H9 (cell line): ENCODE results near the gene CRYBA1. TPM values are rescaled to one million over a fixed set of nuclear protein-coding genes. Genes with fewer than 3 reads are reported as not detected.
"Not testable (repeated sequence)": the region's sequence is repeated elsewhere in the genome, so short reads cannot be mapped to it uniquely, and the experiment has no call there.

Source experiments
- DNase-seq: peaks from one replicate; pipeline ENCODE4 v3.0.0-alpha.2; 2017
- H2AFZ ChIP-seq: one replicate; pipeline ENCODE4 v1.6.1; 2013; ENCODE audit warnings: mild to moderate bottlenecking, low read length, control low read depth, moderate library complexity
- H2AK5ac ChIP-seq: 2 replicates; pipeline ENCODE4 v1.6.1; 2013; ENCODE audit warnings: low read length, control low read depth, mixed read lengths; ENCODE audit not compliant: insufficient read length
- H2BK120ac ChIP-seq: one replicate; pipeline ENCODE4 v1.6.1; 2013; ENCODE audit warnings: low read depth, mild to moderate bottlenecking, low read length, control low read depth, inconsistent platforms; ENCODE audit not compliant: poor library complexity, severe bottlenecking
- H2BK12ac ChIP-seq: 2 replicates; pipeline ENCODE4 v1.6.1; 2013; ENCODE audit warnings: low read length, control low read depth, mixed read lengths, low read depth; ENCODE audit not compliant: insufficient read length
- H2BK15ac ChIP-seq: 2 replicates; pipeline ENCODE4 v1.6.1; 2013; ENCODE audit warnings: low read depth, low read length, control low read depth
- H2BK20ac ChIP-seq: one replicate; pipeline ENCODE4 v1.6.1; 2013; ENCODE audit warnings: low read depth, mild to moderate bottlenecking, low read length, control low read depth, inconsistent platforms; ENCODE audit not compliant: poor library complexity, severe bottlenecking
- H2BK5ac ChIP-seq: 2 replicates; pipeline ENCODE4 v1.6.1; 2013; ENCODE audit warnings: low read length, control low read depth, mixed read lengths; ENCODE audit not compliant: insufficient read length
- H3K14ac ChIP-seq: 2 replicates; pipeline ENCODE4 v1.6.1; 2013; ENCODE audit warnings: low read length, control low read depth; ENCODE audit not compliant: insufficient read depth
- H3K18ac ChIP-seq: 2 replicates; pipeline ENCODE4 v1.6.1; 2013; ENCODE audit warnings: low read depth, mild to moderate bottlenecking, mixed read lengths, low read length, control low read depth; ENCODE audit not compliant: insufficient read length
- H3K23ac ChIP-seq: 2 replicates; pipeline ENCODE4 v1.6.1; 2013; ENCODE audit warnings: low read length, control low read depth, mixed read lengths, low read depth; ENCODE audit not compliant: insufficient read length
- H3K23me2 ChIP-seq: 2 replicates; pipeline ENCODE4 v1.6.1; 2013; ENCODE audit warnings: low read depth, mild to moderate bottlenecking, mixed read lengths, low read length, control low read depth; ENCODE audit not compliant: insufficient read length, poor library complexity, severe bottlenecking
- H3K27ac ChIP-seq: 2 replicates; pipeline ENCODE4 v1.5.1; 2013; ENCODE audit warnings: low read length, control low read depth, mixed read lengths, low read depth; ENCODE audit not compliant: insufficient read length
- H3K27me3 ChIP-seq: 2 replicates; pipeline ENCODE4 v1.6.1; 2013; ENCODE audit warnings: low read length, control low read depth, inconsistent platforms; ENCODE audit not compliant: insufficient read depth
- H3K4ac ChIP-seq: 2 replicates; pipeline ENCODE4 v1.6.1; 2013; ENCODE audit warnings: low read depth, mild to moderate bottlenecking, control low read depth, inconsistent platforms, low read length, moderate library complexity
- H3K4me1 ChIP-seq: 2 replicates; pipeline ENCODE4 v1.6.1; 2013; ENCODE audit warnings: low read length, control low read depth, inconsistent platforms; ENCODE audit not compliant: insufficient read depth
- H3K4me2 ChIP-seq: 2 replicates; pipeline ENCODE4 v1.6.1; 2013; ENCODE audit warnings: low read length, control low read depth, mixed read lengths; ENCODE audit not compliant: insufficient read length, insufficient read depth
- H3K56ac ChIP-seq: 2 replicates; pipeline ENCODE4 v1.6.1; 2013; ENCODE audit warnings: low read depth, mild to moderate bottlenecking, mixed read lengths, low read length, control low read depth; ENCODE audit not compliant: insufficient read length
- H3K79me1 ChIP-seq: 2 replicates; pipeline ENCODE4 v1.6.1; 2013; ENCODE audit warnings: low read depth, mild to moderate bottlenecking, moderate library complexity, low read length, control low read depth, inconsistent platforms; ENCODE audit not compliant: insufficient read depth, poor library complexity, severe bottlenecking
- H3K79me2 ChIP-seq: 2 replicates; pipeline ENCODE4 v1.6.1; 2013; ENCODE audit warnings: low read length, control low read depth, inconsistent platforms; ENCODE audit not compliant: insufficient read depth
- H3K9ac ChIP-seq: 2 replicates; pipeline ENCODE4 v1.6.1; 2013; ENCODE audit warnings: low read length, control low read depth, mixed read lengths; ENCODE audit not compliant: insufficient read length; ENCODE audit errors: extremely low read depth
- H3K9me3 ChIP-seq: one replicate; pipeline ENCODE4 v1.6.1; 2013; ENCODE audit warnings: low read depth, low read length, inconsistent platforms; ENCODE audit not compliant: control insufficient read depth
- H3T11ph ChIP-seq: one replicate; pipeline ENCODE4 v1.6.1; 2013; ENCODE audit warnings: mild to moderate bottlenecking, low read length, control low read depth, inconsistent platforms
- H4K20me1 ChIP-seq: one replicate; pipeline ENCODE4 v1.6.1; 2013; ENCODE audit not compliant: control insufficient read depth, insufficient read length, insufficient read depth
- H4K5ac ChIP-seq: 2 replicates; pipeline ENCODE4 v1.6.1; 2013; ENCODE audit warnings: low read depth, mild to moderate bottlenecking, mixed read lengths, low read length, control low read depth; ENCODE audit not compliant: insufficient read length
- H4K8ac ChIP-seq: replicated peaks from 2 replicates; pipeline ENCODE4 v1.6.1; 2013; ENCODE audit warnings: low read length, control low read depth, mixed read lengths, low read depth; ENCODE audit not compliant: insufficient read length
- H4K91ac ChIP-seq: 2 replicates; pipeline ENCODE4 v1.6.1; 2013; ENCODE audit warnings: low read depth, mild to moderate bottlenecking, moderate library complexity, mixed read lengths, low read length, control low read depth; ENCODE audit not compliant: insufficient read length
- H3K27ac Mint-ChIP-seq, 3 experiments: 2 replicates in 2 of 3; 3 replicates in 1 of 3; pipeline ENCODE4 v1.8.0; 2020 to 2021; ENCODE audit warnings: mixed read lengths in 3 of 3, mild to moderate bottlenecking in 1 of 3, moderate library complexity in 1 of 3
- H3K27me3 Mint-ChIP-seq: 2 replicates; pipeline ENCODE4 v1.8.0; 2021; ENCODE audit warnings: low read depth, mild to moderate bottlenecking, moderate library complexity, mixed read lengths
- H3K36me3 Mint-ChIP-seq, 3 experiments: 2 replicates in 2 of 3; 3 replicates in 1 of 3; pipeline ENCODE4 v1.8.0; 2020 to 2021; ENCODE audit warnings: low read depth in 3 of 3, mixed read lengths in 3 of 3; ENCODE audit not compliant: insufficient read depth in 1 of 3
- H3K4me1 Mint-ChIP-seq, 2 experiments: 2 replicates each; pipeline ENCODE4 v1.8.0; 2020; ENCODE audit warnings: mixed read lengths in 2 of 2
- H3K4me3 Mint-ChIP-seq, 2 experiments: 2 replicates in 1 of 2; 3 replicates in 1 of 2; pipeline ENCODE4 v1.8.0; 2020 to 2021; ENCODE audit warnings: mild to moderate bottlenecking in 2 of 2, mixed read lengths in 2 of 2, moderate library complexity in 1 of 2
- H3K9me3 Mint-ChIP-seq, 2 experiments: 2 replicates in 1 of 2; 3 replicates in 1 of 2; pipeline ENCODE4 v1.8.0; 2020; ENCODE audit warnings: mild to moderate bottlenecking in 2 of 2, mixed read lengths in 2 of 2, moderate library complexity in 1 of 2
- WGBS: extraction: QIAGEN DNeasy Blood & Tissue Kit; methylation state at CpG from one replicate; pipeline ENCODE4 v1.1.7; 2013; ENCODE audit warnings: missing lambda C conversion rate, low lambda C conversion rate, mixed read lengths; ENCODE audit not compliant: insufficient read length; ENCODE audit errors: extremely low coverage; 5-methylcytosine and 5-hydroxymethylcytosine counted together
- total RNA-seq: library from RNA; stranded (reverse); gene quantifications from 2 replicates; pipeline ENCODE4 v1.2.1, GENCODE V29; 2021
- TF ChIP-seq, protein P1 (sequence below): fragments of 200-600 bp; sonication (generic); conservative IDR thresholded peaks from 3 replicates; pipeline ENCODE4 v1.8.0; 2021; ENCODE audit warnings: antibody characterized with exemption, mild to moderate bottlenecking

The CRYBA1 gene
- total RNA-seq, 1 experiment from 2014 or later, result not detected

DNA sequence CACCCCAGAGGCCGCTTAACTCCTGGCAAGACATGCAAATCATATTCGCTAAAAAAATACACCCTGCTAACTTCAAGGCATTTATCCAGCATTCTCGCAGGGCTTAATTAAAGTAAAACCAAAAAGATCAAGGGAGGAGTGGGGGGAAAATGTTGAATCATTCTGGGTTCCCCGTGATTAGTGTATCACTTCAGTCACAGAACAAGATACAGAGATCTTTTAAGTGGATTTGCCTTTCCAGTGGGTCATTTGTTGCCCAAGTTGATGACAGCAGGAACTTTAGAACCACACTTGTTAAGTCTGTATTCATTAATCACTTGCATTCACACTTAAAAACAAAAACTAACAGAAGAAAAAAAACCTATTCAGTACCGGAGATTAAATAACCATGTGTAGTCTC is 17.3 kb downstream of the CRYBA1 start:
- H3K9me3 Mint-ChIP-seq, result no peaks in the 10 kb centered on the region
- Histone ChIP-seq H3K23me2 (no peaks in the 10 kb centered on the region), H3K27ac (no peak overlapping the region), H4K8ac (no peak overlapping the region), H3K9me3 (no peaks in the 10 kb centered on the region), H4K5ac (no peak overlapping the region), H3K4me2 (no peak overlapping the region), H4K91ac (no peak overlapping the region), H3K4ac (no peak overlapping the region), H2BK12ac (no peak overlapping the region), H3K14ac (no peak overlapping the region), H2BK5ac (no peak overlapping the region), H4K20me1 (no peaks in the 10 kb centered on the region), H3K79me1 (peaks cover 6% of the 10 kb centered on the region), H2AK5ac (no peak overlapping the region), H3K23ac (no peak overlapping the region), H3K4me1 (0 out of 2 replicates have a peak, but pooled peaks cover 2% of the 10 kb centered on the region), H3K9ac (no peak overlapping the region), H3K18ac (no peak overlapping the region), H3K79me2 (no peaks in the 10 kb centered on the region; the same call in 1 of the 2 replicates), H2AFZ (no peak overlapping the region), H2BK20ac (no peak overlapping the region), H3K56ac (no peak overlapping the region), H2BK120ac (no peak overlapping the region), H3K27me3 (no peaks in the 10 kb centered on the region), H3T11ph (no peak overlapping the region), H2BK15ac (no peak overlapping the region)
- DNase-seq, result no peak
- no peaks in the 10 kb centered on the region for H3K27me3 Mint-ChIP-seq
- H3K4me1 Mint-ChIP-seq, result no peaks in the 10 kb centered on the region; a peak in 2 of 4 replicates
- H3K27ac Mint-ChIP-seq, result no peak overlapping the region; a peak in 1 of 7 replicates
- TF ChIP-seq, protein P1, sequence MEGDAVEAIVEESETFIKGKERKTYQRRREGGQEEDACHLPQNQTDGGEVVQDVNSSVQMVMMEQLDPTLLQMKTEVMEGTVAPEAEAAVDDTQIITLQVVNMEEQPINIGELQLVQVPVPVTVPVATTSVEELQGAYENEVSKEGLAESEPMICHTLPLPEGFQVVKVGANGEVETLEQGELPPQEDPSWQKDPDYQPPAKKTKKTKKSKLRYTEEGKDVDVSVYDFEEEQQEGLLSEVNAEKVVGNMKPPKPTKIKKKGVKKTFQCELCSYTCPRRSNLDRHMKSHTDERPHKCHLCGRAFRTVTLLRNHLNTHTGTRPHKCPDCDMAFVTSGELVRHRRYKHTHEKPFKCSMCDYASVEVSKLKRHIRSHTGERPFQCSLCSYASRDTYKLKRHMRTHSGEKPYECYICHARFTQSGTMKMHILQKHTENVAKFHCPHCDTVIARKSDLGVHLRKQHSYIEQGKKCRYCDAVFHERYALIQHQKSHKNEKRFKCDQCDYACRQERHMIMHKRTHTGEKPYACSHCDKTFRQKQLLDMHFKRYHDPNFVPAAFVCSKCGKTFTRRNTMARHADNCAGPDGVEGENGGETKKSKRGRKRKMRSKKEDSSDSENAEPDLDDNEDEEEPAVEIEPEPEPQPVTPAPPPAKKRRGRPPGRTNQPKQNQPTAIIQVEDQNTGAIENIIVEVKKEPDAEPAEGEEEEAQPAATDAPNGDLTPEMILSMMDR, result no peak
- H3K36me3 Mint-ChIP-seq, result peaks cover 37 to 88% (median 69%) of the 10 kb centered on the region in 3 experiments; a peak in 6 of 7 replicates
- WGBS, result no CpG with 5 or more reads among the region's 5 CpGs
- no peak overlapping the region for H3K4me3 Mint-ChIP-seq

DNA sequence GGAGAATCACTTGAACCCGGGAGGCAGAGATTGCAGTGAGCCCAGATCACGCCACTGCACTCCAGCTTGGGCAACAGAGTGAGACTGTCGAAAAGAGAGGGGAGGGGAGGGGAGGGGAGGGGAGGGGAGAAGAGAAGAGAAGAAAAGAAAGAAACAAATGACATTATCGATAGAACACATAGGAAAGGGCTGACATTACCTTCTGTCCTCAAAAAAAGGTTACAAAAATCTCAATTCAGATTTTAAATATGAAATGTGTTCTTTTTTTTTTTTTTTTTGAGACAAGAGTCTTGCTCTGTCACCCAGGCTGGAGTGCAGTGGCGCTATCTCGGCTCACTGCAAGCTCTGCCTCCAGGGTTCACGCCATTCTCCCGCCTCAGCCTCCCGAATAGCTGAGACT is 25.3 kb downstream of the CRYBA1 start:
- not testable (repeated sequence) for H3K27me3 Mint-ChIP-seq, H3K14ac ChIP-seq
- WGBS, result no CpG with 5 or more reads among the region's 9 CpGs

More for the DNA sequence above, 25.3 kb downstream of the CRYBA1 start:
- H3K79me2 ChIP-seq, result peaks cover 28% of the 10 kb centered on the region; the same call in 1 of the 2 replicates
- H2BK15ac ChIP-seq, H3K4me2 ChIP-seq, H2BK12ac ChIP-seq, H3K79me1 ChIP-seq, H3K4ac ChIP-seq, H3K27me3 ChIP-seq, H4K20me1 ChIP-seq, H3K9me3 ChIP-seq, H3K9me3 Mint-ChIP-seq, H3T11ph ChIP-seq, H2AK5ac ChIP-seq, H2AFZ ChIP-seq, H3K4me1 ChIP-seq, H3K27ac ChIP-seq, H3K23me2 ChIP-seq, H3K27ac Mint-ChIP-seq, H4K8ac ChIP-seq, H2BK20ac ChIP-seq, H2BK5ac ChIP-seq, H4K5ac ChIP-seq, H3K18ac ChIP-seq, DNase-seq, H2BK120ac ChIP-seq, H3K56ac ChIP-seq, H3K9ac ChIP-seq, H3K4me3 Mint-ChIP-seq, H4K91ac ChIP-seq, H3K23ac ChIP-seq: not testable (repeated sequence)
- Mint-ChIP-seq H3K4me1 (peaks cover 13 to 15% of the 10 kb centered on the region in 2 experiments), H3K36me3 (peaks cover 33 to 76% (median 61%) of the 10 kb centered on the region in 3 experiments; a peak in 6 of 7 replicates)
